IMR-90 (cell line): ENCODE measurements around the gene JAKMIP1. TPM values are rescaled to one million over a fixed set of nuclear protein-coding genes. Genes with fewer than 3 reads are reported as not detected.

Experiments
- ATAC-seq: fragments of 200-7000 bp; cut with Tn5 transposase; 2 replicates; pipeline ENCODE4 v1.9.1; 2020; ENCODE audit warnings: low read depth, mild to moderate bottlenecking, moderate library complexity
- BruUV-seq: library from RNA; stranded (reverse); fragments of 400-500 nt; replicated peaks from 2 replicates; lab custom pipeline; 2021; lab: Mats Ljungman, UMichigan
- CTCF ChIA-PET: fragments of 300-600 bp; formaldehyde crosslinking; extraction: SDS; loops from one replicate; lab custom pipeline; 2021; ENCODE audit warnings: antibody characterized with exemption; lab: Yijun Ruan, JAX
- POLR2A ChIA-PET: fragments of 300-600 bp; sonication (Branson Sonifier 250); formaldehyde crosslinking; loops from one replicate; lab custom pipeline; 2022; ENCODE audit warnings: antibody characterized with exemption; ENCODE audit not compliant: unreplicated experiment; lab: Charles Lee
- DNase-seq: peaks from one replicate; pipeline ENCODE4 v3.0.0; 2013
- H2AFZ ChIP-seq: replicated peaks from 2 replicates; pipeline ENCODE3; 2013; ENCODE audit warnings: low read length, mild to moderate bottlenecking; ENCODE audit not compliant: poor library complexity
- H2AK5ac ChIP-seq: 2 replicates; pipeline ENCODE4 v1.6.1; 2013; ENCODE audit warnings: low read depth, low read length, inconsistent platforms
- H2AK9ac ChIP-seq: replicated peaks from 2 replicates; pipeline ENCODE3; 2013; ENCODE audit warnings: mild to moderate bottlenecking, low read depth, low read length, moderate library complexity; ENCODE audit not compliant: poor library complexity
- H2BK120ac ChIP-seq: 2 replicates; pipeline ENCODE4 v1.6.1; 2013; ENCODE audit warnings: low read depth, low read length, inconsistent platforms
- H2BK15ac ChIP-seq: 3 replicates; pipeline ENCODE4 v1.6.1; 2013; ENCODE audit warnings: low read depth, low read length, inconsistent platforms
- H2BK20ac ChIP-seq: 2 replicates; pipeline ENCODE4 v1.6.1; 2013; ENCODE audit warnings: low read depth, mild to moderate bottlenecking, inconsistent platforms, low read length, moderate library complexity
- H2BK5ac ChIP-seq: 2 replicates; pipeline ENCODE4 v1.6.1; 2013; ENCODE audit warnings: mild to moderate bottlenecking, low read depth, low read length, inconsistent platforms; ENCODE audit not compliant: poor library complexity, severe bottlenecking
- H3K14ac ChIP-seq: replicated peaks from 2 replicates; pipeline ENCODE4 v1.6.1; 2013; ENCODE audit warnings: low read depth, low read length, inconsistent platforms
- H3K18ac ChIP-seq: 2 replicates; pipeline ENCODE4 v1.6.1; 2013; ENCODE audit warnings: low read depth, low read length, control low read depth
- H3K23ac ChIP-seq: 2 replicates; pipeline ENCODE4 v1.6.1; 2013; ENCODE audit warnings: low read depth, low read length, inconsistent platforms
- H3K27ac ChIP-seq: 2 replicates; pipeline ENCODE4 v1.5.1; 2013; ENCODE audit warnings: mild to moderate bottlenecking, control low read depth, low read length; ENCODE audit not compliant: insufficient read depth
- H3K27me3 ChIP-seq: 2 replicates; pipeline ENCODE4 v1.6.1; 2013; ENCODE audit warnings: low read length; ENCODE audit not compliant: control insufficient read depth, insufficient read depth
- H3K36me3 ChIP-seq: 2 replicates; pipeline ENCODE4 v1.6.1; 2013; ENCODE audit warnings: low read length, mixed read lengths; ENCODE audit not compliant: control insufficient read depth, insufficient read depth
- H3K4ac ChIP-seq: 2 replicates; pipeline ENCODE4 v1.6.1; 2013; ENCODE audit warnings: low read depth, low read length, inconsistent platforms
- H3K4me1 ChIP-seq: 2 replicates; pipeline ENCODE4 v1.6.1; 2013; ENCODE audit warnings: low read length, mixed read lengths; ENCODE audit not compliant: control insufficient read depth, insufficient read depth
- H3K4me2 ChIP-seq: 2 replicates; pipeline ENCODE4 v1.6.1; 2013; ENCODE audit warnings: low read depth, mild to moderate bottlenecking, control low read depth, low read length, moderate library complexity
- H3K4me3 ChIP-seq: 2 replicates; pipeline ENCODE4 v1.5.1; 2013; ENCODE audit warnings: low read depth, mild to moderate bottlenecking, control low read depth, low read length, moderate library complexity; ENCODE audit not compliant: insufficient read depth
- H3K56ac ChIP-seq: 2 replicates; pipeline ENCODE4 v1.6.1; 2013; ENCODE audit warnings: low read length, inconsistent platforms; ENCODE audit not compliant: insufficient read depth; ENCODE audit errors: extremely low read depth
- H3K79me1 ChIP-seq, 2 experiments: 2 replicates each; pipeline ENCODE4 v1.6.1; 2013; ENCODE audit warnings: low read length in 2 of 2, inconsistent platforms in 1 of 2, low read depth in 1 of 2
- H3K9ac ChIP-seq: 2 replicates; pipeline ENCODE4 v1.6.1; 2013; ENCODE audit warnings: low read depth, low read length, control low read depth
- H3K9me1 ChIP-seq: 2 replicates; pipeline ENCODE4 v1.6.1; 2013; ENCODE audit warnings: low read length, inconsistent platforms; ENCODE audit not compliant: insufficient read depth
- H3K9me3 ChIP-seq: 2 replicates; pipeline ENCODE4 v1.6.1; 2013; ENCODE audit warnings: low read length; ENCODE audit not compliant: control insufficient read depth, insufficient read depth
- H4K20me1 ChIP-seq: 2 replicates; pipeline ENCODE4 v1.6.1; 2013; ENCODE audit warnings: low read length, inconsistent platforms; ENCODE audit not compliant: insufficient read depth
- H4K5ac ChIP-seq: 2 replicates; pipeline ENCODE4 v1.6.1; 2013; ENCODE audit warnings: mild to moderate bottlenecking, low read depth, low read length, control low read depth
- H4K8ac ChIP-seq, 2 experiments: 2 replicates each; pipeline ENCODE4 v1.6.1; 2013; ENCODE audit warnings: low read depth in 2 of 2, low read length in 2 of 2, control low read depth in 1 of 2, inconsistent platforms in 1 of 2
- H4K91ac ChIP-seq: 2 replicates; pipeline ENCODE4 v1.6.1; 2013; ENCODE audit warnings: low read depth, low read length, inconsistent platforms; ENCODE audit not compliant: insufficient read depth
- BHLHE40 ChIP-seq: fragments of 150-350 bp; IDR thresholded peaks from 2 replicates; pipeline ENCODE4 v1.6.1; 2016; ENCODE audit warnings: mild to moderate bottlenecking, low read depth, low read length
- CTCF ChIP-seq: conservative IDR thresholded peaks from 2 replicates; pipeline ENCODE4 v1.5.1; 2012; ENCODE audit warnings: mild to moderate bottlenecking, low read depth, low read length, improper control_type of control experiment
- FOS ChIP-seq: fragments of 150-350 bp; IDR thresholded peaks from 2 replicates; pipeline ENCODE4 v1.6.1; 2016; ENCODE audit warnings: low read depth, low read length
- MAFK ChIP-seq: IDR thresholded peaks from 2 replicates; pipeline ENCODE4 v1.6.1; 2012; ENCODE audit warnings: low read depth, low read length, improper control_type of control experiment
- MAZ ChIP-seq: IDR thresholded peaks from 2 replicates; pipeline ENCODE4 v1.6.1; 2012; ENCODE audit warnings: low read depth, mild to moderate bottlenecking, low read length, improper control_type of control experiment, moderate library complexity, borderline replicate concordance
- MXI1 ChIP-seq: IDR thresholded peaks from 2 replicates; pipeline ENCODE4 v1.6.1; 2012; ENCODE audit warnings: low read depth, mild to moderate bottlenecking, low read length, moderate library complexity, borderline replicate concordance
- RFX5 ChIP-seq: IDR thresholded peaks from 2 replicates; pipeline ENCODE4 v1.8.0; 2012; ENCODE audit warnings: low read depth, mild to moderate bottlenecking, low read length, moderate library complexity
- SMC3 ChIP-seq: fragments of 150-350 bp; IDR thresholded peaks from 2 replicates; pipeline ENCODE4 v1.6.1; 2016; ENCODE audit warnings: low read depth, mild to moderate bottlenecking, antibody characterized with exemption, low read length, moderate library complexity
- USF2 ChIP-seq: fragments of 150-350 bp; IDR thresholded peaks from 2 replicates; pipeline ENCODE4 v1.6.1; 2017; ENCODE audit warnings: mild to moderate bottlenecking, antibody characterized with exemption, low read length, low read depth
- WGBS, 2 experiments: methylation state at CpG; one replicate each; pipeline versions ENCODE4 v1.1.5 to v1.1.7; 2013; ENCODE audit warnings: missing lambda C conversion rate in 2 of 2; ENCODE audit not compliant: insufficient read length in 1 of 2; ENCODE audit errors: extremely low coverage in 2 of 2; 5-methylcytosine and 5-hydroxymethylcytosine counted together
- dilution Hi-C: fragments of 300-500 bp; cut with HindIII; formaldehyde crosslinking; loops from one replicate; pipeline ENCODE4 v1.14.3; 2018; ENCODE audit warnings: low sequenced_read_pairs; ENCODE audit not compliant: unreplicated experiment
- in situ Hi-C: fragments of 300-500 bp; cut with MboI; formaldehyde crosslinking; loops from 3 replicates; pipeline ENCODE4 v1.14.3; 2019; ENCODE audit warnings: low sequenced_read_pairs, inconsistent platforms, mixed read lengths
- intact Hi-C: fragments of 100-400 bp; cut with micrococcal nuclease; formaldehyde crosslinking; loops from 2 replicates; pipeline ENCODE4 v1.10.0; 2022
- polyA plus RNA-seq, 3 experiments: library from polyadenylated mRNA; depleted of rRNA; stranded (reverse); fragments of >200 nt; gene quantifications; 2 replicates each; pipeline ENCODE4 v1.2.3, GENCODE V29; 2012; ENCODE audit warnings: low replicate concordance in 1 of 3
- total RNA-seq: library from RNA; depleted of rRNA; stranded (reverse); fragments of >200 nt; gene quantifications from 2 replicates; pipeline ENCODE4 v1.2.3, GENCODE V29; 2012

JAKMIP1 gene
- total and polyA plus RNA-seq, 2 of the 4 experiments (the other 2 are of a cell fraction): not detected

- in situ Hi-C loops: no loop called here
- Histone ChIP-seq H3K36me3 (no peaks in the 10 kb centered on the region), H3K56ac (no peak overlapping the region), H3K27ac (no peak overlapping the region), H3K27me3 (no peaks in the 10 kb centered on the region), H2BK20ac (no peak overlapping the region), H3K4ac (no peak overlapping the region), H2AK9ac (no peak overlapping the region), H2BK5ac (no peak overlapping the region), H3K4me2 (no peak overlapping the region), H2BK120ac (no peak overlapping the region), H3K4me1 (no peaks in the 10 kb centered on the region), H2AK5ac (no peak overlapping the region), H3K23ac (no peak overlapping the region), H3K18ac (no peak overlapping the region), H3K9ac (no peak overlapping the region), H2AFZ (no peak overlapping the region), H3K79me1 (no peaks in the 10 kb centered on the region), H4K8ac (no peak overlapping the region), H4K91ac (no peak overlapping the region), H3K14ac (no peak overlapping the region), H2BK15ac (no peak overlapping the region), H4K20me1 (no peaks in the 10 kb centered on the region), H3K9me3 (peaks cover 4% of the 10 kb centered on the region; the same call in 1 of the 2 replicates), H3K4me3 (no peak overlapping the region), H4K5ac (no peak overlapping the region), H3K9me1 (no peaks in the 10 kb centered on the region)
- POLR2A ChIA-PET: no interaction called here
- no peak for DNase-seq
- ATAC-seq: no peak
- dilution Hi-C loops: no loop called here
- TF ChIP-seq USF2: no peak
- no peak for TF ChIP-seq MAZ
- TF ChIP-seq RFX5: no peak
- TF ChIP-seq MAFK: no peak
- no peak for TF ChIP-seq BHLHE40
- no peak for TF ChIP-seq FOS
- TF ChIP-seq SMC3: no peak
- no peak for TF ChIP-seq CTCF
- no peak for TF ChIP-seq MXI1
- BruUV-seq: no TSS peak
- no CpG with 5 or more reads among the region's 17 CpGs for WGBS, 2 experiments
- intact Hi-C loops: no loop called here
- CTCF ChIA-PET: no interaction called here
Measured at GRCh38 chr4:6050551-6050950, 149.8 kb downstream of the JAKMIP1 start.
